Thoracic aorta (tissue), 2 donors: ENCODE measurements around the gene GH1. TPM values are rescaled to one million over a fixed set of nuclear protein-coding genes. Genes with fewer than 3 reads are reported as not detected.
"Not testable (repeated sequence)": the region's sequence is repeated elsewhere in the genome, so short reads cannot be mapped to it uniquely, and the experiment has no call there.

Experiments
- ATAC-seq: fragments of 150-250 bp; one replicate; pipeline ENCODE4 v1.8.0; 2017; ENCODE audit warnings: low read depth; ENCODE audit not compliant: insufficient number of reproducible peaks, low FRiP score
- DNase-seq: peaks from one replicate; pipeline ENCODE4 v3.0.0-alpha.2; 2020; ENCODE audit warnings: low spot score
- H3K27ac ChIP-seq, 2 donors: fragments of 200-600 bp; sonication (generic); 1 replicate in 1 of 2; 2 replicates in 1 of 2; pipeline ENCODE4 v1.5.1; 2016; ENCODE audit warnings: mild to moderate bottlenecking in 2 of 2, moderate library complexity in 2 of 2
- H3K27me3 ChIP-seq: fragments of 200-600 bp; sonication (generic); replicated peaks from 2 replicates; pipeline ENCODE4 v1.6.0; 2016; ENCODE audit warnings: mild to moderate bottlenecking; ENCODE audit not compliant: insufficient read depth
- H3K36me3 ChIP-seq: fragments of 200-600 bp; sonication (generic); one replicate; pipeline ENCODE4 v1.5.1; 2016
- H3K4me1 ChIP-seq, 2 donors: fragments of 200-600 bp; sonication (generic); 1 replicate in 1 of 2; 2 replicates in 1 of 2; pipeline versions ENCODE4 v1.5.1 to v1.6.0; 2016; ENCODE audit warnings: low read depth in 2 of 2, mild to moderate bottlenecking in 1 of 2; ENCODE audit not compliant: control insufficient read depth in 1 of 2
- H3K4me3 ChIP-seq: fragments of 200-600 bp; sonication (generic); 2 replicates; pipeline ENCODE4 v1.5.1; 2016; ENCODE audit warnings: mild to moderate bottlenecking
- H3K9me3 ChIP-seq: fragments of 200-600 bp; sonication (generic); 2 replicates; pipeline ENCODE4 v1.5.1; 2016
- CTCF ChIP-seq: fragments of 200-600 bp; sonication (generic); IDR thresholded peaks from one replicate; pipeline ENCODE4 v1.5.1; 2019; ENCODE audit warnings: antibody characterized with exemption
- total RNA-seq, 2 donors: library from RNA; depleted of rRNA; stranded (reverse); fragments of >200 nt; gene quantifications; one replicate each; pipeline versions ENCODE4 v1.1.0 to v1.2.3, GENCODE V29; 2016

Gene GH1
- total RNA-seq, 2 donors from 2014 or later, result not detected

DNA sequence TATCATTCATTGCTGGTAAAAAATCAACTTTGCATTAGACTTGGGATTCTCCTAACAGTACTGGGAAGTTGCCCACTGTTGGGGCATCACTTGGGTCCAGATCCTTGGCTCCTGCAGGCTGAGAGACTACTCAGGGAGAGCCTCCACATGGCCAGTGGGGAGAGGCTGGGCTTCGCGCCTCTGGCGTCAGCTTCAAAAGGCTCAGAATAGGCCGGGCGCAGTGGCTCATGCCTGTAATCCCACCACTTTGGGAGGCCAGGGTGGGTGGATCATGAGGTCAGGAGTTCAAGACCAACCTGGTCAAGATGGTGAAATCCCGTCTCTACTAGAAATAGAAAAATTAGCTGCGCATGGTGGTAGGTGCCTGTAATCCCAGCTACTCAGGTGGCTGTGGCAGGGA lies 4.2 kb downstream of the GH1 start:
- H3K4me1 ChIP-seq, result no peaks in the 10 kb centered on the region
- no peaks in the 10 kb centered on the region for H3K36me3 ChIP-seq
- no peaks in the 10 kb centered on the region for H3K9me3 ChIP-seq
- no peak overlapping the region for H3K4me3 ChIP-seq
- ATAC-seq, result no peak
- no peak for TF ChIP-seq CTCF
- no peak for DNase-seq
- no peak overlapping the region for H3K27ac ChIP-seq
- no peaks in the 10 kb centered on the region for H3K27me3 ChIP-seq

- peak; percentile 92 for TF ChIP-seq CTCF
- Histone ChIP-seq H3K4me1 (no peaks in the 10 kb centered on the region), H3K36me3 (no peaks in the 10 kb centered on the region), H3K27ac (no peak overlapping the region), H3K9me3 (no peaks in the 10 kb centered on the region), H3K4me3 (no peak overlapping the region), H3K27me3 (no peaks in the 10 kb centered on the region)
- DNase-seq, result no peak
- no peak for ATAC-seq
Measured at GRCh38 chr17:63911657-63912100, 7.0 kb downstream of the GH1 start.

GRCh38 chr17:63911041-63911635 lies 7.5 kb downstream of the GH1 start, which contains the start of gene CSHL1:
Gene CSHL1 (minus strand): TSS chr17:63911258. CDS start chr17:63911196, 62 bp downstream.
- H3K27me3 ChIP-seq, result no peaks in the 10 kb centered on the region
- H3K9me3 ChIP-seq, result no peaks in the 10 kb centered on the region
- no peaks in the 10 kb centered on the region for H3K36me3 ChIP-seq
- no peak within 1 kb of the TSS for H3K27ac ChIP-seq
- DNase-seq, result no peak
- no peak for TF ChIP-seq CTCF
- no peak within 1 kb of the TSS for H3K4me3 ChIP-seq
- no peaks in the 10 kb centered on the region for H3K4me1 ChIP-seq
- no peak for ATAC-seq

- ATAC-seq (no peak), DNase-seq (no peak)
- no peaks in the 10 kb centered on the region for H3K4me1 ChIP-seq
- TF ChIP-seq CTCF, result no peak
- H3K9me3 ChIP-seq, result no peaks in the 10 kb centered on the region
- H3K4me3 ChIP-seq, result no peak overlapping the region
- H3K36me3 ChIP-seq, result no peaks in the 10 kb centered on the region
- no peak overlapping the region for H3K27ac ChIP-seq
- H3K27me3 ChIP-seq, result no peaks in the 10 kb centered on the region
Measured at GRCh38 chr17:63910096-63910495, 8.5 kb downstream of the GH1 start.

DNA sequence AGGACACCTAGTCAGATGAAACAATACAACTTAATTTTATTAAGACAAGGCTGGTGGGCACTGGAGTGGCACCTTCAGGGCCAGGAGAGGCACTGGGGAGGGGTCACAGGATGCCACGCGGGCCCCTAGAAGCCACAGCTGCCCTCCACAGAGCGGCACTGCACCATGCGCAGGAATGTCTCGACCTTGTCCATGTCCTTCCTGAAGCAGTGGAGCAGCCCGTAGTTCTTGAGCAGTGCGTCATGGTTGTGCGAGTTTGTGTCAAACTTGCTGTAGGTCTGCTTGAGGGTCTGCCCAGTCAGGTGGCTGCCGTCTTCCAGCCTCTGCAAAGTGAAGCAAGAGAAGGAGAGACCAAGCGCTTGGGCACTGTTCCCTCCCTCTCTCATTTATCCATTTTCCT lies 9.1 kb downstream of the GH1 start:
- not testable (repeated sequence) for H3K36me3 ChIP-seq, DNase-seq, H3K4me3 ChIP-seq, ATAC-seq, H3K27me3 ChIP-seq, H3K4me1 ChIP-seq, H3K9me3 ChIP-seq, H3K27ac ChIP-seq

- not testable (repeated sequence) for H3K4me3 ChIP-seq, H3K36me3 ChIP-seq, H3K9me3 ChIP-seq, DNase-seq, H3K27me3 ChIP-seq, H3K4me1 ChIP-seq, H3K27ac ChIP-seq, ATAC-seq
Measured at GRCh38 chr17:63907161-63907778, 11.4 kb downstream of the GH1 start.

DNA sequence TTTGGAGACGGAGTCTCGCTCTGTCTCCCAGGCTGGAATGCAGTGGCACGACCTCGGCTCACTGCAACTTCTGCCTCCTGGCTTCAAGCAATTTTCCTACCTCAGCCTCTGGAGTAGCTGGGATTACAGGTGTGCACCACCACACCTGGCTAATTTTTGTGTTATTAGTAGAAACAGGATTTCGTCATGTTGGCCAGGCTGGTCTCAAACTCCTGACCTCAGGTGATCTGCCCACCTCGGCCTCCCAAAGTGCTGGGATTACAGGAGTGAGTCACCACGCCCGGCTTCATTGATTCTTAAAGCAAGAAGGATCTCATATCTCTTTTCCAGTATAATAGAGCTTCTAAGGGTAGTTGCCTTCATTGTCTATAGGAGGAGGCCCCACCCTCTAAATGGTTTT lies 13.8 kb downstream of the GH1 start:
- H3K27ac ChIP-seq, H3K27me3 ChIP-seq, H3K4me3 ChIP-seq, H3K36me3 ChIP-seq, H3K4me1 ChIP-seq, DNase-seq, ATAC-seq, H3K9me3 ChIP-seq: not testable (repeated sequence)

DNA sequence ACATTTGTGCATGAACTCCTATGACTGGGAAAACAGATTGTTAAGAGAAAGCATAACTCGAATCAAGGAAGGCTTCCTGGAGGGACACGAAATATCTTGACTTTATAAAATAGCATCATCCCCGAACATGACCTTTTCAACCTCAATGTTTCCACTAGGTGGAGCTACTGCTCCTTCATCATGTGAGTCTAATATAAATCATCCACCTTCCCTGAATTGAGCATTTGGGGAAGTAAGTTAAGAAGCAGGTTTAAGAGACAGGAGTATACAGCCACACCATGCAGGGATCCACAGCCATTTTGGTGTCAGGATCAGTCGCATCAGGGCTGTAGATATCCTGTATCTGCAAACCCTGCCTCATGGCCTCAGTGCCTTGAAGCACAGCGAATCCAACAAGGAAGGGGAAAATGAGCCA lies 14.8 kb downstream of the GH1 start:
- DNase-seq, H3K9me3 ChIP-seq: not testable (repeated sequence)

GRCh38 chr17:63901971-63902370 lies 16.7 kb downstream of the GH1 start:
- H3K27ac ChIP-seq, ATAC-seq, DNase-seq: not testable (repeated sequence)

More for the DNA sequence above, 14.8 kb downstream of the GH1 start:
- H3K4me3 ChIP-seq, H3K36me3 ChIP-seq, ATAC-seq, H3K27ac ChIP-seq, H3K4me1 ChIP-seq, H3K27me3 ChIP-seq: not testable (repeated sequence)

More at GRCh38 chr17:63901971-63902370, 16.7 kb downstream of the GH1 start:
- not testable (repeated sequence) for H3K27me3 ChIP-seq, H3K4me1 ChIP-seq, H3K9me3 ChIP-seq, H3K4me3 ChIP-seq, H3K36me3 ChIP-seq
